D721Med (cell line): Measurements from ENCODE around the gene HHIP.

ENCODE experiments used
- DNase-seq: peaks from one replicate; pipeline ENCODE4 v3.0.0; 2011; ENCODE audit warnings: low spot score; ENCODE audit not compliant: insufficient read length
- FAIRE-seq: peaks from 2 replicates; lab custom pipeline; 2011; peaks lifted over from hg19 to GRCh38; lab: Jason Lieb, UNC
- CTCF ChIP-seq: IDR thresholded peaks from 2 replicates; pipeline ENCODE4 v1.5.1; 2012; ENCODE audit warnings: mild to moderate bottlenecking, control low read depth; ENCODE audit not compliant: insufficient read depth; ENCODE audit errors: missing control alignments

Gene HHIP

DNA sequence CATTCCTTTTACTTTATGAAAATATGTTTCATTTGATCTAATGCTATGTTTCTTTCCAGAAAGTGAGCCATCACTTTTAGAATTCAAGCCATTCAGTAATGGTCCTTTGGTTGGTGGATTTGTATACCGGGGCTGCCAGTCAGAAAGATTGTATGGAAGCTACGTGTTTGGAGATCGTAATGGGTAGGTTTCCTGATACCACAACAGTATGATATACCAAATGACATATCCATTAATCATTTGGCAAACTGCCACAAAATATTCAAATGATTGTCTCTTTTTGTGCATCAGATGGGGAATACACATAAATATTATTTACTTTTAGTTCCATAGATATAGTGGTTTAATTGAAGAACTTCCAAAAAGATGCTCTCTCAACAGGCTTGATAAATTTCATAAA is 68.2 kb downstream of the HHIP start:
- FAIRE-seq (no peak), DNase-seq (no peak)
- no peak for TF ChIP-seq CTCF

DNA sequence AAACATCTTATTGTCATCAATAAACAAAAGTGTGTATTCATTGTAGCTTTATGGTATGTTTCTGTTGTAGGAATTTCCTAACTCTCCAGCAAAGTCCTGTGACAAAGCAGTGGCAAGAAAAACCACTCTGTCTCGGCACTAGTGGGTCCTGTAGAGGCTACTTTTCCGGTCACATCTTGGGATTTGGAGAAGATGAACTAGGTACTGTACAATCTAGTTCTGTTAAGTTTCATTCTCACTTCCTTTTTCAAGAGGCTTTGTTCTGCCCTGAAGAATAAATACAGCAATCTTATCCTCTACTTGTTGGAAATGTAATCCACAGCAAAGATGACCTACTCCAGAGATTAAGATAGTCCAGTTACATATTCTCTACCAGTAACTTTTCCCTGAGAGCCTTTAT is 69.3 kb downstream of the HHIP start:
- DNase-seq, result no peak
- no peak for TF ChIP-seq CTCF

GRCh38 chr4:144716778-144717177 is 70.8 kb downstream of the HHIP start:
- FAIRE-seq, result no peak
- no peak for TF ChIP-seq CTCF

More for the DNA sequence above, 69.3 kb downstream of the HHIP start:
- FAIRE-seq, result no peak

GRCh38 chr4:144718958-144719512 is 73.1 kb downstream of the HHIP start:
- no peak for DNase-seq
- FAIRE-seq, result no peak
- no peak for TF ChIP-seq CTCF

More at GRCh38 chr4:144716778-144717177, 70.8 kb downstream of the HHIP start:
- DNase-seq, result no peak

DNA sequence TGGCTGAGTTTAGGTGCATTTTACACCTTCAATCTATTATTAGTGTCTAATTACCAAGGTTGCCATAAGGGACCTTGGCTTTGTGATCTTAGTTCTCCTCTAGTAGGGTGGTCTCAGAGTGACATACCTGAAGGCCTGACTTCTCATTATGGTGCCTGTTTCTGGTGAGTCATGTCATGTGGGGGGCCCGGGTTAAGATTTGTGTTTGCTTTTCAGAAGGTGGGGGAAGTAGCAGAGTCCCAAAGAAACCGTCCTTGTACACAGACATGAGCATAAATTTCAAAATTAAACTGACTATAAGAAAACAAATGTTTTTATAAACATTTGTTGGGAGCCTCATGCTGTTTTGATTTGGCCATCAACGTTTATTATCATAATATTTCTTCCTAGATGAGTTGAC is 74.5 kb downstream of the HHIP start:
- DNase-seq, result no peak
- FAIRE-seq, result no peak
- TF ChIP-seq CTCF, result no peak

GRCh38 chr4:144721994-144722393 is 76.0 kb downstream of the HHIP start:
- TF ChIP-seq CTCF, result no peak
- FAIRE-seq, result no peak
- DNase-seq, result no peak

GRCh38 chr4:144723471-144723870 is 77.5 kb downstream of the HHIP start:
- no peak for FAIRE-seq
- no peak for DNase-seq
- TF ChIP-seq CTCF, result no peak
